Measurements from ENCODE around the gene ZMAT3.

ZMAT3 gene

GRCh38 chr3:179027326-179027900 lies 44.2 kb downstream of the ZMAT3 start:
- no peak overlapping the region for H3K27ac Mint-ChIP-seq
- peaks cover 0 to 5% of the 10 kb centered on the region in 2 donors for H3K4me1 Mint-ChIP-seq
- peaks cover 26 to 27% of the 10 kb centered on the region in 2 donors for H3K36me3 Mint-ChIP-seq
- DNase-seq (no peak), ATAC-seq (replicated peaks) (no peak)
- H3K4me3 Mint-ChIP-seq = no peak overlapping the region
- H3K9me3 Mint-ChIP-seq = peaks cover 0 to 1% of the 10 kb centered on the region in 2 donors
- no peaks in the 10 kb centered on the region for H3K27me3 Mint-ChIP-seq

GRCh38 chr3:179026636-179027035 lies 45.0 kb downstream of the ZMAT3 start:
- DNase-seq = no peak
- Mint-ChIP-seq H3K9me3 (no peaks in the 10 kb centered on the region), H3K4me3 (no peak overlapping the region), H3K27ac (no peak overlapping the region), H3K36me3 (peaks cover 23 to 26% of the 10 kb centered on the region in 2 donors), H3K27me3 (no peaks in the 10 kb centered on the region), H3K4me1 (peaks cover 0 to 5% of the 10 kb centered on the region in 2 donors)
- no peak for ATAC-seq (replicated peaks)

GRCh38 chr3:179021119-179021903 lies 50.3 kb downstream of the ZMAT3 start:
- Mint-ChIP-seq H3K36me3 (peaks cover 24 to 25% of the 10 kb centered on the region in 2 donors), H3K4me3 (no peak overlapping the region), H3K4me1 (peaks cover 19 to 41% of the 10 kb centered on the region in 2 donors), H3K27ac (no peak overlapping the region), H3K9me3 (no peaks in the 10 kb centered on the region), H3K27me3 (no peaks in the 10 kb centered on the region)
- DNase-seq = no peak
- no peak for ATAC-seq (replicated peaks)

GRCh38 chr3:179020112-179020511 lies 51.5 kb downstream of the ZMAT3 start:
- Mint-ChIP-seq H3K27me3 (no peaks in the 10 kb centered on the region), H3K9me3 (no peaks in the 10 kb centered on the region), H3K27ac (peak overlapping the region; percentile 26), H3K4me3 (no peak overlapping the region), H3K4me1 (peaks cover 23 to 51% of the 10 kb centered on the region in 2 donors), H3K36me3 (peaks cover 24 to 28% of the 10 kb centered on the region in 2 donors)
- ATAC-seq (replicated peaks) (peak in 1 of 2 donors; percentile 28), DNase-seq (no peak)

- Mint-ChIP-seq H3K27ac (peak overlapping the region; percentile 37), H3K4me1 (peaks cover 23 to 51% of the 10 kb centered on the region in 2 donors), H3K4me3 (peak overlapping the region in 1 of 2 donors; percentile 16), H3K9me3 (no peaks in the 10 kb centered on the region), H3K36me3 (peaks cover 18 to 23% of the 10 kb centered on the region in 2 donors), H3K27me3 (no peaks in the 10 kb centered on the region)
- peak; percentile 40 to 48 for ATAC-seq (replicated peaks)
- no peak for DNase-seq
Measured at GRCh38 chr3:179018808-179019207, 52.8 kb downstream of the ZMAT3 start.

GRCh38 chr3:179016979-179017670 lies 54.5 kb downstream of the ZMAT3 start:
- no peaks in the 10 kb centered on the region for H3K27me3 Mint-ChIP-seq
- H3K9me3 Mint-ChIP-seq = no peaks in the 10 kb centered on the region
- peak overlapping the region; percentile 56 for H3K27ac Mint-ChIP-seq
- DNase-seq = no peak
- peaks cover 19 to 29% of the 10 kb centered on the region in 2 donors for H3K36me3 Mint-ChIP-seq
- peaks cover 29 to 62% of the 10 kb centered on the region in 2 donors for H3K4me1 Mint-ChIP-seq
- ATAC-seq (replicated peaks) = peak; percentile 60 to 62
- peak overlapping the region; percentile 21 to 31 for H3K4me3 Mint-ChIP-seq

- H3K36me3 Mint-ChIP-seq = peaks cover 15 to 25% of the 10 kb centered on the region in 2 donors
- H3K27ac Mint-ChIP-seq = peak overlapping the region; percentile 38
- no peak overlapping the region for H3K4me3 Mint-ChIP-seq
- peak; percentile 84 to 85 for ATAC-seq (replicated peaks)
- H3K9me3 Mint-ChIP-seq = no peaks in the 10 kb centered on the region
- peaks cover 27 to 54% of the 10 kb centered on the region in 2 donors for H3K4me1 Mint-ChIP-seq
- H3K27me3 Mint-ChIP-seq = no peaks in the 10 kb centered on the region
- DNase-seq = peak; percentile 69
Measured at GRCh38 chr3:179015551-179016020, 56.0 kb downstream of the ZMAT3 start.

- Mint-ChIP-seq H3K9me3 (peaks cover 3 to 6% of the 10 kb centered on the region in 2 donors), H3K4me3 (no peak overlapping the region), H3K27me3 (no peaks in the 10 kb centered on the region), H3K36me3 (peaks cover 16 to 27% of the 10 kb centered on the region in 2 donors), H3K4me1 (peaks cover 7 to 8% of the 10 kb centered on the region in 2 donors), H3K27ac (no peak overlapping the region)
- ATAC-seq (replicated peaks) = no peak
- DNase-seq = no peak
Measured at GRCh38 chr3:179005706-179006105, 65.9 kb downstream of the ZMAT3 start.

- H3K4me3 Mint-ChIP-seq = no peak overlapping the region
- no peak overlapping the region for H3K27ac Mint-ChIP-seq
- peaks cover 3 to 6% of the 10 kb centered on the region in 2 donors for H3K9me3 Mint-ChIP-seq
- no peak for DNase-seq
- H3K4me1 Mint-ChIP-seq = peaks cover 8 to 12% of the 10 kb centered on the region in 2 donors
- no peaks in the 10 kb centered on the region for H3K27me3 Mint-ChIP-seq
- H3K36me3 Mint-ChIP-seq = peaks cover 16 to 29% of the 10 kb centered on the region in 2 donors
- ATAC-seq (replicated peaks) = no peak
Measured at GRCh38 chr3:179005213-179005612, 66.4 kb downstream of the ZMAT3 start.

GRCh38 chr3:179000659-179001058 lies 71.0 kb downstream of the ZMAT3 start:
- Mint-ChIP-seq H3K27me3 (no peaks in the 10 kb centered on the region), H3K4me3 (peak overlapping the region in 1 of 2 donors; percentile 14), H3K4me1 (peaks cover 13 to 18% of the 10 kb centered on the region in 2 donors), H3K9me3 (peaks cover 4 to 6% of the 10 kb centered on the region in 2 donors), H3K36me3 (peaks cover 31 to 48% of the 10 kb centered on the region in 2 donors), H3K27ac (peak overlapping the region; percentile 85)
- ATAC-seq (replicated peaks) (peak; percentile 56 to 60), DNase-seq (no peak)

GRCh38 chr3:179000144-179000543 lies 71.5 kb downstream of the ZMAT3 start:
- H3K36me3 Mint-ChIP-seq = peaks cover 33 to 48% of the 10 kb centered on the region in 2 donors
- ATAC-seq (replicated peaks) (peak; percentile 98 to 99), DNase-seq (no peak)
- H3K27me3 Mint-ChIP-seq = no peaks in the 10 kb centered on the region
- peaks cover 4 to 6% of the 10 kb centered on the region in 2 donors for H3K9me3 Mint-ChIP-seq
- peak overlapping the region; percentile 51 to 58 for H3K4me3 Mint-ChIP-seq
- peak overlapping the region; percentile 79 for H3K27ac Mint-ChIP-seq
- H3K4me1 Mint-ChIP-seq = peaks cover 13 to 18% of the 10 kb centered on the region in 2 donors

- DNase-seq = no peak
- no peak for ATAC-seq (replicated peaks)
- H3K4me3 Mint-ChIP-seq = no peak overlapping the region
- H3K27ac Mint-ChIP-seq = no peak overlapping the region
- peaks cover 43 to 66% of the 10 kb centered on the region in 2 donors for H3K36me3 Mint-ChIP-seq
- peaks cover 13 to 17% of the 10 kb centered on the region in 2 donors for H3K4me1 Mint-ChIP-seq
- peaks cover 4 to 6% of the 10 kb centered on the region in 2 donors for H3K9me3 Mint-ChIP-seq
- no peaks in the 10 kb centered on the region for H3K27me3 Mint-ChIP-seq
Measured at GRCh38 chr3:178996399-178996798, 75.2 kb downstream of the ZMAT3 start.

GRCh38 chr3:178990293-178990692 lies 81.3 kb downstream of the ZMAT3 start:
- Mint-ChIP-seq H3K4me3 (no peak overlapping the region), H3K4me1 (no peaks in the 10 kb centered on the region), H3K36me3 (peaks cover 67 to 85% of the 10 kb centered on the region in 2 donors), H3K27me3 (no peaks in the 10 kb centered on the region), H3K27ac (no peak overlapping the region), H3K9me3 (peaks cover 16 to 32% of the 10 kb centered on the region in 2 donors)
- ATAC-seq (replicated peaks) (no peak), DNase-seq (no peak)

- H3K4me1 Mint-ChIP-seq = no peaks in the 10 kb centered on the region
- peaks cover 16 to 36% of the 10 kb centered on the region in 2 donors for H3K9me3 Mint-ChIP-seq
- H3K4me3 Mint-ChIP-seq = no peak overlapping the region
- DNase-seq = no peak
- no peak overlapping the region for H3K27ac Mint-ChIP-seq
- no peak for ATAC-seq (replicated peaks)
- no peaks in the 10 kb centered on the region for H3K27me3 Mint-ChIP-seq
- H3K36me3 Mint-ChIP-seq = peaks cover 71 to 87% of the 10 kb centered on the region in 2 donors
Measured at GRCh38 chr3:178989821-178990220, 81.8 kb downstream of the ZMAT3 start.
